Measurements from ENCODE around the gene CMTM6.
"Not testable (repeated sequence)": the region's sequence is repeated elsewhere in the genome, so short reads cannot be mapped to it uniquely, and the experiment has no call there.

CMTM6 gene

DNA sequence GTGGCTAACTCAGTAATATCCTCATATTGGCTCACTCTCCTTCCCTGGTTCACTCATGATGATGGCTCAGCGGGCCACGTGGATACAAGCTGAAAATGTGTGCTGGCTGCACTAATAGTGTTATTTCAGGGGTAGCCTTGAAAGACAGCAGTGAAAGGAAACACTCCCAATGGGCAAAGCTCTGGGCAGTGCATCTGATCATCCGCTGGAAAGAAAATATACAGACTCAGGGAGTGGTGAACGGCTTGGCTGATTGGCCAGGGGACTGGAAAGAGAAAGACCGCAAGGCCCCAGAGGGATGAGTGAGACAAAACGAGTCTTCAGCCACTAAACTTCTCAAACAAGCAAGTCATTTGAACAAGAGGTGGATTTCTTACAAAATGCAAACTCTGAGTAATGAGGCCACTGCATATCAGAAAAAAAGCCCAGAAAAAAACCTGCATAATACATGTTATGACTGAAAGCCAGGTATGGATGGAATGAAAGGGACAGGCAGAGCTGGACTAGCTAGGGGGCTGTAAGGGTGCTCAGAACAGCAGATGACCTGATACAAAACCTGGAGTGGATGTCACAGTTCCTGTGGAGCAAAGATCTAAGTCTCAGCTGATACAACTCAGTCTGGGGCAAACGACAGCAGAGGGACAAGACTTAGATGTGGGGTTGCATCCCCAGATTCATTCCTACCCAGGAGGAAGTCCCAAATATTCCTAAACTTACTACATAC lies 33.3 kb downstream of the CMTM6 start:
- no peak overlapping the region for H3K4me3 ChIP-seq (ENCODE audit: low read length)
- TF ChIP-seq, protein P1, sequence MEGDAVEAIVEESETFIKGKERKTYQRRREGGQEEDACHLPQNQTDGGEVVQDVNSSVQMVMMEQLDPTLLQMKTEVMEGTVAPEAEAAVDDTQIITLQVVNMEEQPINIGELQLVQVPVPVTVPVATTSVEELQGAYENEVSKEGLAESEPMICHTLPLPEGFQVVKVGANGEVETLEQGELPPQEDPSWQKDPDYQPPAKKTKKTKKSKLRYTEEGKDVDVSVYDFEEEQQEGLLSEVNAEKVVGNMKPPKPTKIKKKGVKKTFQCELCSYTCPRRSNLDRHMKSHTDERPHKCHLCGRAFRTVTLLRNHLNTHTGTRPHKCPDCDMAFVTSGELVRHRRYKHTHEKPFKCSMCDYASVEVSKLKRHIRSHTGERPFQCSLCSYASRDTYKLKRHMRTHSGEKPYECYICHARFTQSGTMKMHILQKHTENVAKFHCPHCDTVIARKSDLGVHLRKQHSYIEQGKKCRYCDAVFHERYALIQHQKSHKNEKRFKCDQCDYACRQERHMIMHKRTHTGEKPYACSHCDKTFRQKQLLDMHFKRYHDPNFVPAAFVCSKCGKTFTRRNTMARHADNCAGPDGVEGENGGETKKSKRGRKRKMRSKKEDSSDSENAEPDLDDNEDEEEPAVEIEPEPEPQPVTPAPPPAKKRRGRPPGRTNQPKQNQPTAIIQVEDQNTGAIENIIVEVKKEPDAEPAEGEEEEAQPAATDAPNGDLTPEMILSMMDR (IDR thresholded peaks at IDR 0.05; ENCODE audit: insufficient read depth, low read depth, low read length, missing control alignments), result no peak
- peak; percentile 49 for DNase-seq (ENCODE audit: low read depth)

DNA sequence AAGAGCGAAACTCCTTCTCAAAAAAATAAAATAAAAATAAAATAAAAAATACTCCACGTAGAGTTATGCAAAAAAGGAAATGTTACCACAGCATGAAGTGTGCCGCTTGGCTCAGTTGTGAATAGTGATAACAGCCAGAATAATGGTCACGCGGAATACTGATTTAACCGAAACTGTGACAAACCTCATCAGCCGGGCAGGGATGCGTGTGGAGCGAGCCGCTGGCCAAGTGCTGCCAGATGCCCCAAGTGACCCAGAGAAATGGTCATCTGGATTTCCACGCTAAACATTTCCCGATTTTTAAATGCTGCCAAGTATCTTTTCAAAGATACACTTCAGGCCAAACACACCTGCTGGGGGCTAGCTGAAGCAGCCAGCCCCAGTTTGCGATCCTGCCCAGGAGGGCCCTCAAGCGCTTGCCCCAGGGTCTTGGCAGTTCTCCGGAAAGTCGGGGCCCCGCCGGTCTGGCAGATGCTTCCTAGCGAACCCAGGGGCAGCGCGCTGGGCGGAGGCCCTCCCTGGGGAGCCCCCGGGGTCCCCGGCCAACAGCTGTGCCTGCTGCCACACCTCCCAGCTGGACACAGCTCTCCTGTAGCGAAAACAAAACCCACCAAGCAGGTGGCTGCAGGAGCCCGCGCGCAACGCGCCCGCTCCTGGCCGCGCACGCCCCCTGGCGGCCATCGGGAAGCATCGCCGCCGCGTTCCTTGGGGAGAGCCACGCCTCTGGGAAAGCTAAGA lies 35.1 kb downstream of the CMTM6 start:
- H3K4me3 ChIP-seq (ENCODE audit: low read length), result peak overlapping the region; percentile 28
- TF ChIP-seq, protein P1 (IDR thresholded peaks at IDR 0.05; ENCODE audit: insufficient read depth, low read depth, low read length, missing control alignments), result peak; percentile 63
- DNase-seq (ENCODE audit: low read depth), result peak; percentile 72

DNA sequence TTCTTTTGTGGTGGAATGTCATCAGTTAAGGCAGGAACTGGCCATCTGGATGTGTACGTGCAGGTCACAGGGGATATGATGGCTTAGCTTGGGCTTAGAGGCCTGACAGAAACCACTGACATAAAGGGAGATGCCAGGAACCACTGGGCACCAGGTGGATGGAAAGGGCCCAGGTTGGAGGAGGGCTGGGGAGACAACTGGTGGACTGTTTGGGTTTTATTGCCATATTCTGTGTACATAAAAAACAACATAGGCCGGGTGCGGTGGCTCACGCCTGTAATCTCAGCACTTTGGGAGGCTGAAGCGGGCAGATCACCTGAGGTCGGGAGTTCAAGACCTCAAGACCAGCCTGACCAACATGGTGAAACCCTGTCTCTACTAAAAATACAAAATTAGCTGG lies 35.8 kb downstream of the CMTM6 start:
- H3K4me3 ChIP-seq (ENCODE audit: low read length); DNase-seq (ENCODE audit: low read depth): not testable (repeated sequence)

DNA sequence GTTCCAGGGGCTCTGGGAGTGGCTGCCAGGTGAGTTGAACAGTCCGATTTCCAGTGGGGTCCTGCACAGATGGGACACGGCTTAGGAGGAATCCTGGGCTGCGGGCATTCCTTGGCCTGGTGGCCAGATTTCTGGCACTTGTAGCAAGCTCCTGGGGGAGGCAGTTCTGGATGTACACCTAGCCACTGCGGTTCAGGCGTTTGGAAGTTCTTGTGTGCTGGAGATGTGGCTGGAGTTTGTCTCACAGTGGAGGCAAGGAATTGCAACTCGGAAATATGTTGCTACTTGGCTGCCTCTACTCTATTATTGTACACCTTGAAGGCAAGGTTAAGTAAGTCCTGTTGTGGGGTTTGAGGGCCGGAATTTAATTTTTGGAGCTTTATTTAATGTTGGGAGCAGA lies 37.9 kb downstream of the CMTM6 start:
- H3K4me3 ChIP-seq (ENCODE audit: low read length); DNase-seq (ENCODE audit: low read depth): not testable (repeated sequence)

DNA sequence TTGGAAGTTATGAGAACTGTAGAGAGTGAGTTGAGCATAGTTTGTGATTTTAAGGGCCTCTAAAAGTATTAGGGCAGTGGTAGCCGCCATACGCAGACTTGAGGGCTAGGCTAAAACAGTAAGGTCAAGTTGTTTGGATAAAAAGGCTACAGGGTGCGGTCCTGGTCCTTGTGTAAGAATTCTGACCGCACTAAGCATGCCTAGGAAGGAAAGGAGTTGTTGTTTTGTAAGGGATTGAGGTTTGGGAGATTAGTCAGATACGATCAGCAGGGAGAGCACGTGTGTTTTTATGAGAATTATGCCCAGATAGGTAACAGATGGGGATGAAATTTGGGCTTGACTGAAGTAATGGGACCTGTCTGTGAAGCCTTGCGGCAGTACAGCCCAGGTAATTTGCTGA lies 39.2 kb downstream of the CMTM6 start:
- not testable (repeated sequence) for DNase-seq (ENCODE audit: low read depth); H3K4me3 ChIP-seq (ENCODE audit: low read length)

DNA sequence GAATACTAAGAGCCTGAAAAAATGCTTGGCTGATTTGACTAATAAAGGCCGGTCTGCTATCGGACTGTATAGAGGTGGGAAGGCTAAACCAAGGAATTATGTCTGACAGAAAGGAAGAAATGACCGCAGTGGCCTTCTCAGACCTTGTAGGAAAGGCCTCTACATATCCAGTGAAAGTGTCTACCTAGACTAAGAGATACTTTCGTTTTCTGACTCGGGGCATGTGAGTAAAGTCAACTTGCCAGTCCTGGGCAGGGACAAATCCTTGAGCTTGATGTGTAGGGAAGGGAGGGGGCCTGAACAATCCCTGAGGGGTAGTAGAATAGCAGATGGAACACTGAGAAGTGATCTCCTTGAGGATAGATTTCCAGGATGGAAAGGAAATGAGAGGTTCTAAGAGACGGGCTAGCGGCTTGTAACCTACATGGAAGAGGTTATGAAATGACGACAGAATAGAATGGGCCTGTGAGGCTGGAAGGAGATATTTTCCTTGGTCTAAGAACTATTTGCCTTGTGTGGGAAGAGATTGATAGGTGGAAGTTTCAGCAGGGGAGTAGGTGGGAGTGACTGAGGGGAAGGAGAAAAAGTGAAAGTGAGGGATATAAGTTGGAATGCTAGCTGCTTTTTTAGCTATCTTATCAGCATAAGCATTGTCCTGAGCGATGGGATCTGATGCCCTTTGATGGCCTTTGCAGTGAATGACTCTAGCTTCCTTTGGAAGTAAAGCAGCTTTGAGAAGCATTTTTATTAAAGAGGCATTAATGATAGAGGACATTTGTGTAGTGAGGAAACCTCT lies 40.3 kb downstream of the CMTM6 start:
- DNase-seq (ENCODE audit: low read depth); H3K4me3 ChIP-seq (ENCODE audit: low read length): not testable (repeated sequence)

DNA sequence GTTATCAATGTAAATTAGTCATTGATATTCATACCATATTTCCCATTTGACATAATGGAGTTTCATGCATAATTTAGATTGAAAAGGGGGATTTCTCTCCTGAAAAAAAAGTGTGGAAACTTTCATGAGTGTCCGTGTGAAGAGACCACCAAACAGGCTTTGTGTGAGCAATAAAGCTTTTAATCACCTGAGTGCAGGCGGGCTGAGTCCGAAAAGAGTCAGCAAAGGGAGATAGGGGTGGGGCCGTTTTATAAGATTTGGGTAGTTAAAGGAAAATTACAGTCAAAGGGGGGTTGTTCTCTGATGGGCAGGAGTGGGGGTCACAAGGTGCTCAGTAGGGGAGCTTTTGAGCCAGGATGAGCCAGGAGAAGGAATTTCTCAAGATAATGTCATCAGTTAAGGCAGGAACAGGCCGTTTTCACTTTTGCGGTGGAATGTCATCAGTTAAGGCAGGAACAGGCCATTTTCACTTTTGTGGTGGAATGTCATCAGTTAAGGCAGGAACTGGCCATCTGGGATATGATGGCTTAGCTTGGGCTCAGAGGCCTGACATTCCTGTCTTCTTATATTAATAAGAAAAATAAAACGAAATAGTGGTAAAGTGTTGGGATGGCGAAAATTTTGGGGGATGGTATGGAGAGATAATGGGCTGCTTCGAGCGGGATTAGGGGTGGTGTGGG lies 41.7 kb downstream of the CMTM6 start:
- not testable (repeated sequence) for DNase-seq (ENCODE audit: low read depth); H3K4me3 ChIP-seq (ENCODE audit: low read length)

DNA sequence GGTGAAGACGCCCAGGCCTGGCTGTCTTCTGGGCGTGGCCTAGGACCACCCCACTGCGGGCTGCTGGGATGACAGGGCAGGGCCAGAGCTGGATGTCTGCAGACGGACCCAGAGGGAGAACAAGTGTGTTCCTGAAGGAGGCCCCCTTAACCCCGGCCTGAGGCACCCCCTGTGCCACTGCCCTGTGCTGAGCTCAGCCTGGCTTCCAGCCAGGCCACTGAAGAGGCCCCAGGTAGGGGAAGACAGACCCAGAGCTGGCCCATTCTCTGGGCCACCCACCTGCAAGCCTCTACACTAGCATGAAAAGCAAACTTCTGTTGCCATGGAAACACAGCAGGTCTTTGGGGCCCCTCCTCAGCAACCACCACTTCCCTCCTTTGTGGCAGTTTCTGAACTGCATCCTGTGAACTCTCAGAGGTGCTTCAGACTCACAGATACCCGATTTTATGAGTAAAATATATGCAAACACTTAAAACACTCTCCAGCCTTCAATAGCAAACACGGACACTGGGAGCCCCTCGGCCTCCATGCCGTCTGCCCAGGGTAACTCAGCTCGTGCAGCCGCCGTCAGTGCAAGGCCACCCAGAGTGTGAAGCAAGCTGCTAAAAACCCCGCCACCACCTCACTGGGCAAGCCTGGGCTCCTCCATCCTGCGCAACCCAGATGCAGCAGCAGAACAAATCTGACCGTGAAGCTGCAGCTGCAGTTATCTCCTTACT lies 42.5 kb downstream of the CMTM6 start:
- TF ChIP-seq, protein P1 (IDR thresholded peaks at IDR 0.05; ENCODE audit: insufficient read depth, low read depth, low read length, missing control alignments), result no peak
- DNase-seq (ENCODE audit: low read depth), result peak; percentile 60
- H3K4me3 ChIP-seq (ENCODE audit: low read length), result no peak overlapping the region

DNA sequence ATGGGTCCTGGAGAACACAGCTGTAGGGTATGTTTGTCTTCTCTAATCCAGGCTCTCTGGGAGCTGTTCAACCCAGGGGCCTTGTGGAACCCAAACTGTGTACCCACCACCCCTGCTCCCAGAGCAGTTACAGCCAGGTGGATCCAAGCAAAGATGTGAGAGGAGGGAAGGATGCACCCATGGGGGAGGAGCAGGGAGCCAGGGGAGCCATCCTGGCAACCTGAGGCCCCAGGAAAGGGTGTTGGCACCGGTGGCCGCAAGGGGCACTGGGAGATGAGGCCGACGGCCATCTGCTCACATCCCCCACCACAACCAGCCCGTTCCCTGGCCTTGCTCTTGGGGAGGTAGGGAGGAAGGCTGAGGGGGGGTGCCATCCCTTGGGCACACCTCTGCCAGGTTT lies 43.2 kb downstream of the CMTM6 start:
- TF ChIP-seq, protein P1 (IDR thresholded peaks at IDR 0.05; ENCODE audit: insufficient read depth, low read depth, low read length, missing control alignments), result no peak
- H3K4me3 ChIP-seq (ENCODE audit: low read length), result no peak overlapping the region
- DNase-seq (ENCODE audit: low read depth), result no peak

All from epithelial cell of esophagus (primary cell).